Activated naive CD8-positive, alpha-beta T cell treated with anti-CD3 and anti-CD28 coated beads, Interleukin-2, amount 50 U/mL, for 16 hours (primary cell): ENCODE results near the gene BPIFB6.

ENCODE experiments used
- DNase-seq: peaks from one replicate; pipeline ENCODE4 v3.0.0-alpha.2; 2020; ENCODE audit warnings: low read depth, low spot score

The BPIFB6 gene

DNA sequence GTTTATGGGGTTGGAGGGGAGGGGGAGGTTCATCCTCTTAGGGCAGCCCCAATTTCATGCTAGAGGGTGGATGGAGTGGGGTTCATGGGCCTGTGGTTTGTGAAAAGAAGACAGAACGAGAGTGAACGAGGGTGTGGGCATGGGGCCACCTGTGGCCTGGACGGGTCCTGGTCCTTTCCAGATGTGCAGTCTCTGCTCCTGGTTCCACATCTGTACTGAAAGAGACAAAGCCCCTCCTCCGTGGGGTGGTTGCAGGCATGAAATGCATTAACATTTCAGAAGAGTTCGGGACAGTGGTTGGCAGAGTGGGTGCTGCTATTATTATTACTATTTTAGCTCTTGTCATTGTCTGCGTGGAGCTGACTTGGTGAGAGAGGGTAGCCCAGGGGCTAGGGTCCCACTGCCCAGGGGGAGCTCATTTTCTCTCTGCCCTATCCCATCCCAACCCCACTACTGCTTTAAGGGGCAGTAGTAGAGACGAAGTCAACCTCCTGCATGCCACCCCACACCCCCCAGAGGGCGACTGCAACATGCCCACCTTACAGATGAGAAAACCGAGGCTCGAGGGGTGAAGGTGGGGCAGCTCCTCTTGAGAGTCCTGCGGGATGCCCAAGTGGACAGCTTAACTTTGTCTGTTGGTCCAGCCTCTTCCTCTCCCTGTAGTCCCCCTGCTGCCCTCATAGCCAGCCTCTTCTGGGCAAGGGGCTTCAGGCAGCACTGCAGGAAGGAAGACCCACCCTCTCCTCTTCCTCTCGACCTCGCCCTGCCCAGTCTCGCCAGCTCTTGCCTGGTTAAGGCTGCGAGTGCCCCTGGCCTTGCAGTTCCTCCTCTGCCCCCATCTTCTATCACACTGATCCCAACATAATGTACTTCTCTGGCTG, 15.5 kb upstream of the BPIFB6 start:
- no peak for DNase-seq

- no peak for DNase-seq
Observed at GRCh38 chr20:33016581-33017109, 14.8 kb upstream of the BPIFB6 start.

DNA sequence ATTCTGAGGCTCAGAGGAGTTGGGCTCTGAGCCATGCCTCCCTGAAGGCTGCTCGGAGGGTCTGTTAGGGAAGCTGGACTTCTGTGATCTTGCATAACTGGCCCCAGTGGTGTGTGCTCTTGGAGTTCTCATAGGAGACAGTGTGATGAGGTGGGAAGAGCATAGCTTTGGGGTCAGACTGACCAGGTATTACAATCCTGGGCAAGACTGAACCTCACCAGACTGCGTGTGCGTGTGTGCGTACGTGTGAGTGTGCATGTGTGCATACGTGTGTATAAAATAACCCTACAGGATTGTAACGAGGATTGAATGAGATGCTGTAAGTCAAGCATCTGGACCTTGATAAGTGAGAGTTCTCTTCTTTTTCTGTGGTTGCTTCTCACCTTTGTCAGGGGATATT, 13.9 kb upstream of the BPIFB6 start:
- DNase-seq: no peak

GRCh38 chr20:33018169-33018931, 13.1 kb upstream of the BPIFB6 start:
- no peak for DNase-seq

DNA sequence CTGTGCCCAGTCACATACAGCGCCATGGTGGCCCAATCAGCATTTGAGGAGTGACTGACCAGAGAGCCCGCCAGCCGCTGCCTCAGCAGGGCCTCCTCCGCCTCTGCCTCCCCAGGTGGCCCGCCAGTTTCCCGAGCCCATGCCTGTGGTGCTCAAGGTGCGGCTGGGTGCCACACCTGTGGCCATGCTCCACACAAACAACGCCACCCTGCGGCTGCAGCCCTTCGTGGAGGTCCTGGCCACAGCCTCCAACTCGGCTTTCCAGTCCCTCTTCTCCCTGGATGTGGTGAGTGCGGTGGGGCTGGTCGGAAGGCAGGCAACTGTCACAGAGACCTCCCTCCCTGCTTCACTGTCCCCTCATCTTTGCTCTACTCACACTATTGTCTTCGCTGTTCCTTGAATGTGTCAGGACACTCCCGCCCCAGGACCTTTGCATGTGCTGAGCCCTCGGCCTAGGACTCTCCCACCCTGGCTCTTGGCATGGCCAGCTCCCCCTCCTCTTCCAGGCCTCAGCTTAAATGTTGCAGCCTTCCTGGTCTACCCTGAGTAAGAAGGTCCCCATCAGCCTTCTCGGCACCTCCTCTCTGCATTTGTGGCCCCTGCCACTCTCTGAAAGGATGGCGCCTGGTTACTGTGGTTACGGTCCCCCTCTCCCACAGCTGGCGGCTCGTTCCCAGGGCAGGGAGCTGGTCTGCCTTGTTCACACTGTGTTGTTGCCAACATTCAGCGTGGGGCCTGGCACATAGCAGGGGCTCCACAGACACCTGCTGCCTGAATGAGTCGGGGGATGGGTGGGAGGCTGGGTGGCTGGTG, 11.8 kb upstream of the BPIFB6 start:
- DNase-seq: no peak

- no peak for DNase-seq
Observed at GRCh38 chr20:33020278-33021161, 10.9 kb upstream of the BPIFB6 start.

- no peak for DNase-seq
Observed at GRCh38 chr20:33021879-33022278, 9.6 kb upstream of the BPIFB6 start.

DNA sequence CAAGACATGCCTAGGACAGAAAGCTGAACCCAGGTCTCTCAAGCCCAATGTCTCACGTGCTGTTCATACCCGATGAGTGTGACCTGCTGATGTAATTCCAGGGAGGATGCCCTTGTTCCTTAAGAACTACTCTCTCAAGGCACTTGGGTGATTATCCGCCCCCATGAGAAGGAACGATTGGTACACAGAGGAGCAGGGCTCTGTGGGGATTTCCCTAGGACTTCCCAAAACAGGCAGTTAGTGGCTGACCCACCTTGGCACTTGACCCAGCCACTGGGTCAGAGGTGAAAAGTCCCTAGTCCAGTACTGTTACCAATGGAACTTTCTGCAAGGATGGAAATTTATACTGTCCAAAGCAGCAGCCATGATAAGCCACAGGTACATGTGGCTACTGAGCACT, 9.2 kb upstream of the BPIFB6 start:
- DNase-seq: no peak

DNA sequence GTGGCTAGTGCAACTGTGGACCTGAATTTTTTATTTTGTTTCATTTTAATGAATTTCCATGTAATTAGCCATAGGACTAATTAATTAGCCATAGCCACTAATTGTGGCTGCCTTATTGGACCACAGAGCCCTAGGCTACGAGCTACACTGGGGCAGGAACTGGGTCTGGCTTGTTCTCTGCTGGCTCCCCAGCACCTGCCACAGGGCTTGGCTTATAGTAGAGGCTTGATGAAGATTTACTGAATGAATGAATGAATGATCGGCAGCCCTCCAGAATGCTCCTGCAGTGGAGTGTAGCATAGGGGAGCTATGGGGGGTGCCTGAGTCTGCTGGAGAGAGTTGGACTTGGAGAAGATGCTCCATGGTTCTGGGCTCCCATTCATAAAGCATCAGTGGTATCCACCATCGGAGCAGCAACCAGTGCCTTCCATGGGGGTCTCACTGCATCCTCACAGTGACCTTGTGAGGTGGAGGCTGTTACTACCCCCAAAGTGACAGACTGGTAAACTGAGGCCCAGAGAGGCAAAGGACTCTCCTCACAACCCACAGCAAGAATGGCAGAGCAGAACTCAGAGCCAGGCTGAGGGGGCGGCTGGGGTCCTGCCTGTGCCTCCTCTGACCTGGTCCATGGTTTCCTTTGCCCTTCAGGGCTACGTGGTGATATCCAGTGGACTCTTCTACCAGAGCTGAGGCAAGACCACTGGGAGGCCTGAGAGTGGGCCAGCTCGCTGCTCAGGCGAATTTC, 8.6 kb upstream of the BPIFB6 start:
- DNase-seq: no peak

GRCh38 chr20:33023439-33024242, 7.8 kb upstream of the BPIFB6 start:
- no peak for DNase-seq

- DNase-seq: no peak
Observed at GRCh38 chr20:33024243-33024560, 7.2 kb upstream of the BPIFB6 start.

DNA sequence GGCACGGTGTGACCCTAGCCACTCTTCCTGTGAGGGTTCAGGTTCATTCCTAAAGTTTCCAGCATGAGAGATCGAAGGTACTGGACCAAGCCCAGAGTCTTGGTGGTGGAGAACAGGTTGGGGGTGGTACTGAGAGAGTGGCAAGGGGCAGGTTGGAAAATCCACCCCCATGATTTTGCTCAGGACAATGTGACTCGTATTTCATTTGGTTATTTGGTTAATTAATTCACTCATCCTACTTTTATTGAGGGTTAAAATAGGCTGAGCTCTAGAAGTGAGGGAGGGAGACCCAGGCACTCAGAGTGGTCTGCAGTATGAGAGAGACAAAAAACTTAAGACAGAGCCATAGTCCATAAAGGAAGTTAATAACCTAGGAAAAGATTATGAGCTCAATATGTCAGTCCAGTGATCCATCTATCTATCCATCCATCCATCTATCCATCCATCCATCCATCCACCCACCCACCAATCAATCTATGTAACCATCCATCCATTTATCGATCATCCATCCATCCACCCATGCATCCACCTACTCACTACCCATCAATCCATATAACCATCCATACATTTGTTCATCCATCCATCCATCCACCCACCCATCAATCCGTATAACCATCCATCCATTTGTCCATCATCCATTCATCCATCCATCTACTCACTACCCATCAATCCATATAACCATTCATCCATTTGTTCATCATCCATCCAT, 6.7 kb upstream of the BPIFB6 start:
- no peak for DNase-seq

DNA sequence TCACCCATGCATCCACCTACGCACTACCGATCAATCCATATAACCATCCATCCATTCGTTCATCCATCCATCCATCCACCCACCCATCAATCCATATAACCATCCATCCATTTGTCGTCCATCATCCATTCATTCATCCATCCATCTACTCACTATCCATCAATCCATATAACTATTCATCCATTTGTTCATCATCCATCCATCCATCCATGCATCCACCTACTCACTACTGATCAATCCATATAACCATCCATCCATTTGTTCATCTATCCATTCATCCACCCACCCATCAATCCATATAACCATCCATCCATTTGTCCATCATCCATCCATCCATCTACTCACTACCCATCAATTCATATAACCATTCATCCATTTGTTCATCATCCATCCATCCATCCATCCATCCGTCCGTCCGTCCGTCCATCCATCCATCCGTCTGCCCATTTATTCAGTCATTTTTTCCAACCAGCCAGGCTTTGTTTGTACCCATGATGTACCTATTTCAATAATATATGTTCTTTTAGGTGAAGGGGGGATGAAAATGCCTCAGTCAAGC, 6.1 kb upstream of the BPIFB6 start:
- no peak for DNase-seq

DNA sequence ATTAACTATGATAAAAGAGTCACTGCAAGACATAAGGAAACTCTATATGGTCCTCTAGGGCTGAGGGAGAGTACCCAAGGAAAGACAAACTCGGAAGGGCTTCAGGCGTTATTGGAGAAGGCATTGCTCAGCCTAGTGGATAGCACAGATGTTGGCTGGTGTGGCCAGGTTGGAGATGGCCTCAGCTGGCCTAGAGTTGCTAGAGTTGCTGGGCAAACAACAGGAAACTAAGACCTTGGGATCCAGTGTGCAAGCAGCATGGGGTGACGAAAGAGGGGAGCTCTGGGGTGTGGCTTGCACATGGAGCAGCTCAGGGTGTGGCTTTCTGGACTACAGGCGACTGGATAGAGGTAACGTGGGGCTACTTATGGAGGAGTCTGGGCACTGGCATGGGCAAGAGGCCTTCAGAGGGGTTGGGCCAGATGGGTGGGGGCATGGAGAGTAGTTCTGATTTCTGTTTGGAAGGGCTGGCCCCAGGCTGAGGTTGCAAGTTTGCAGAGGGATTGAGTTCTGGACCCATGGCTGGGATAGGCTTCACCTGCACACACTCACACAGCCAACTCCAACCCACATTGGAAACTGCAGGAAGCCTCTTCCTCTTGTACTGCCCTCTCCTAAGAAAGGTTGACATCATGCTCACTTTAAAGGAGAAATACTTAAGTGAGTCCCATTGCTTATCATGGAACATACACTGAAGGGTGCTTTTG, 5.2 kb upstream of the BPIFB6 start:
- no peak for DNase-seq

DNA sequence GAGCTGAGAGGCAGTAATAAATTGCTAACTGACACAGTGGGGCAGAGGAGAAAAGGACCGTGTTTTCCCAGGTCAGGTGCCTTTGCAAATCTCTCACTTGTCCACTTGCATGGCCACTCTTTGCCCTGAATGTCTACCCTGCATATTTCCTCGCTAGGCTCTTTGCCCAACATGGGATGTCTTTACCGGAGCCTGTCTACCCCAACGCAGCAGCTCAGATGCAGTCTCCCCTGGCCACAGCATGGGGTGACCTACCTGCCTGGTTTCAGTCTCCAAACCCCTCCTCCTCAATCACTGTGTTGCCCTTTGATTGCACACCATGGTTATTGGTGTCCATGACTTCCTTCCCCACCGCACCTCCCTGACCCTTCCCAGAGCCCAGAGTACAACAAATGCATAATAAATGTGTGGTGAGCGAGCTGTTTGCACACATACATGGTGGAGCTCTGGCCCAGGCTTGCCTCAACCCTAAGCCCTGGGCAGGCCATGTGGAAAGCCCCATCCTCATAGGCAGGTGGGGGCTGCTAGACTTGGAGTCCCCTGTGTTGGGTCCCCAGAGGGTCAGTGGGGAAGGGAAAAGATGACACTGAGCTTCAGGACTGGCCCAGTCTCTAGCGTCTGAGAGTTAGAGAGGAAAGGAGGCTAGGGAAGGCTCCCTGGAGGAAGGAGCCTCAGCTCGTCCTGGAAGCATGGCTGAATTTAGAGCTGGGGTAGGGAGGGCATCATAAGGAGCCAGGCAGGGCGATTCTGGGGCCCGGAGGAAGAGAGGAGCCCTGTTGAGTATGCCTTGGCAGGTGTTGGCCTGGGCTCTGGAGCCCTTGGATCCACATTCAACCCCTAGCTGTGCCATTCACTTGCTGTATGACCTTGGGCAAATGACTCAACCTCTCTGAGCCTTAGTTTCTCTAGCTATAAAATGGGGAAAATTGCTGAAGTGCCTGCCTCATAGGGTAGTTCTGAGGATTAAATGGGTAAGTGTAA, 4.4 kb upstream of the BPIFB6 start:
- DNase-seq: no peak
